ENCODE data around the gene SLAMF1. TPM values are rescaled to one million over a fixed set of nuclear protein-coding genes. Genes with fewer than 3 reads are reported as not detected.

Gene SLAMF1
- total RNA-seq, 2 donors from 2014 or later, result 1.8 to 2.3 TPM

DNA sequence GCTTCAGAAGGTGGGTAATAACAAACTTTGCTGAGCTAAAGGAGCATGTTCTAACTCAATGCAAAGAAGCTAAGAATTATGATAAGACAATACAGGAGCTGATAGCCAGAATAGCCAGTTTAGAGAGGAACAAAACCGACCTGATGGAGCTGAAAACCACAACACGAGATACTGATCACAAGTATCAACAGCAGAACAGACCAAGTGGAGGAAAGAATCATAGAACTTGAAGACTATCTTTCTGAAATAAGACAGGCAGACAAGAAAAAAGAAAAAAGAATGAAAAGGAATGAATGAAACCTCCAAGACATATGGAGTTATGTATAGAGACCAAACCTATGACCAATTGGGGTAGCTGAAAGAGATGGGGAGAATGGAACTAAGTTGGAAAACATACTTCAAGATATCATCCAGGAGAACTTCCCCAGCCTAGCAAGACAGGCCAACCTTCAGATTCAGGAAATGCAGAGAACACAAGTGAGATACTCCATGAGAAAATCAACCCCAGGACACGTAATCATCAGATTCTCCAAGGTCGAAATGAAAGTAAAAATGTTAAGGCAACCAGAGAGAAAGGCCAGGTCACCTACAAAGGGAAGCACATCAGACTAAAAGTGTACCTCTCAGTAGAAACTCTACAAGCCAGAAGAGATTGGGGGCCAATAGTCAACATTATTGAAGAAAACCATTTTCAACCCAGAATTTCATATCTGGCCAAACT is 88.0 kb downstream of the SLAMF1 start:
- TF ChIP-seq, protein P1, sequence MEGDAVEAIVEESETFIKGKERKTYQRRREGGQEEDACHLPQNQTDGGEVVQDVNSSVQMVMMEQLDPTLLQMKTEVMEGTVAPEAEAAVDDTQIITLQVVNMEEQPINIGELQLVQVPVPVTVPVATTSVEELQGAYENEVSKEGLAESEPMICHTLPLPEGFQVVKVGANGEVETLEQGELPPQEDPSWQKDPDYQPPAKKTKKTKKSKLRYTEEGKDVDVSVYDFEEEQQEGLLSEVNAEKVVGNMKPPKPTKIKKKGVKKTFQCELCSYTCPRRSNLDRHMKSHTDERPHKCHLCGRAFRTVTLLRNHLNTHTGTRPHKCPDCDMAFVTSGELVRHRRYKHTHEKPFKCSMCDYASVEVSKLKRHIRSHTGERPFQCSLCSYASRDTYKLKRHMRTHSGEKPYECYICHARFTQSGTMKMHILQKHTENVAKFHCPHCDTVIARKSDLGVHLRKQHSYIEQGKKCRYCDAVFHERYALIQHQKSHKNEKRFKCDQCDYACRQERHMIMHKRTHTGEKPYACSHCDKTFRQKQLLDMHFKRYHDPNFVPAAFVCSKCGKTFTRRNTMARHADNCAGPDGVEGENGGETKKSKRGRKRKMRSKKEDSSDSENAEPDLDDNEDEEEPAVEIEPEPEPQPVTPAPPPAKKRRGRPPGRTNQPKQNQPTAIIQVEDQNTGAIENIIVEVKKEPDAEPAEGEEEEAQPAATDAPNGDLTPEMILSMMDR (IDR thresholded peaks at IDR 0.05), result no peak
- H3K36me3 ChIP-seq, result no peaks in the 10 kb centered on the region
- H3K27me3 ChIP-seq (replicated peaks; ENCODE audit: insufficient read depth), result no peaks in the 10 kb centered on the region
- H3K9me3 ChIP-seq, result peaks cover 5% of the 10 kb centered on the region
- H3K4me3 ChIP-seq, result no peak overlapping the region
- DNase-seq (ENCODE audit: low spot score), result no peak
- no peak overlapping the region for H3K27ac ChIP-seq
- no peaks in the 10 kb centered on the region for H3K4me1 ChIP-seq (ENCODE audit: control insufficient read depth in 1 of 2, low read depth in 2 of 2)
- no peak for ATAC-seq (ENCODE audit: insufficient number of reproducible peaks, low FRiP score, low read depth)

Other genes starting within 250 kb of the SLAMF1 start
- 1 to 10 TPM in 1 of 2 donors, under 1 TPM in 1; 0.27 to 1.3 TPM for gene VANGL2, start 246.5 kb downstream of the SLAMF1 start, total RNA-seq
- gene SLAMF6, start 123.8 kb downstream of the SLAMF1 start, total RNA-seq, result 1 to 10 TPM; 1.2 to 5.6 TPM
- gene CD84, start 67.5 kb downstream of the SLAMF1 start, total RNA-seq, result 10 to 100 TPM; 11.6 to 12.7 TPM
- gene CD48, start 64.8 kb upstream of the SLAMF1 start, total RNA-seq, result 1 to 10 TPM; 9.0 to 9.9 TPM
- 1 to 10 TPM in 1 of 2 donors, under 1 TPM in 1; 0.71 to 2.7 TPM for gene SLAMF7, start 92.2 kb upstream of the SLAMF1 start, total RNA-seq
- gene LY9, start 149.1 kb upstream of the SLAMF1 start, total RNA-seq, result under 1 TPM; 0.41 to 0.71 TPM
- gene CD244, start 215.8 kb upstream of the SLAMF1 start, total RNA-seq, result 1 to 10 TPM in 1 of 2 donors, under 1 TPM in 1; 0.78 to 2.2 TPM
- gene ITLN1, start 238.1 kb upstream of the SLAMF1 start, total RNA-seq, result 10 to 100 TPM in 1 of 2 donors, under 1 TPM in 1; 0.56 to 51.7 TPM

Data from thoracic aorta (tissue), 2 donors.